HEK293 (cell line): ENCODE measurements around the gene IGBP1.

Experiments used
- HOXC10 ChIP-seq: sonication (generic); formaldehyde crosslinking; IDR thresholded peaks from 2 replicates; pipeline ENCODE4 v1.8.1; 2023; ENCODE audit warnings: mild to moderate bottlenecking, missing genetic modification reagents
- HOXD13 ChIP-seq: sonication (generic); formaldehyde crosslinking; IDR thresholded peaks from 2 replicates; pipeline ENCODE4 v1.8.0; 2022; ENCODE audit warnings: missing genetic modification reagents, borderline replicate concordance
- KLF10 ChIP-seq: fragments of 450-650 bp; IDR thresholded peaks from 2 replicates; pipeline ENCODE4 v1.5.1; 2018; ENCODE audit warnings: missing biosample characterization, mild to moderate bottlenecking, missing genetic modification characterization
- OSR2 ChIP-seq: fragments of 450-650 bp; formaldehyde crosslinking; IDR thresholded peaks from 2 replicates; pipeline ENCODE4 v1.5.1; 2016; ENCODE audit warnings: missing biosample characterization, missing genetic modification characterization
- REPIN1 ChIP-seq: fragments of 450-650 bp; formaldehyde crosslinking; IDR thresholded peaks from 2 replicates; pipeline ENCODE4 v1.5.1; 2017; ENCODE audit warnings: missing biosample characterization, missing genetic modification characterization, low read depth
- YY2 ChIP-seq: fragments of 450-650 bp; formaldehyde crosslinking; IDR thresholded peaks from 2 replicates; pipeline ENCODE4 v1.5.1; 2016; ENCODE audit warnings: missing biosample characterization, missing genetic modification characterization
- ZBTB17 ChIP-seq: fragments of 450-650 bp; formaldehyde crosslinking; IDR thresholded peaks from 2 replicates; pipeline ENCODE4 v1.5.1; 2016; ENCODE audit warnings: missing biosample characterization, missing genetic modification characterization
- ZBTB6 ChIP-seq: fragments of 450-650 bp; formaldehyde crosslinking; IDR thresholded peaks from 2 replicates; pipeline ENCODE4 v1.5.1; 2017; ENCODE audit warnings: missing biosample characterization, missing genetic modification characterization
- ZEB2 ChIP-seq: fragments of 450-650 bp; formaldehyde crosslinking; IDR thresholded peaks from 2 replicates; pipeline ENCODE4 v1.5.1; 2016; ENCODE audit warnings: missing biosample characterization, missing genetic modification characterization
- ZFP3 ChIP-seq: fragments of 450-650 bp; formaldehyde crosslinking; IDR thresholded peaks from 2 replicates; pipeline ENCODE4 v1.5.1; 2016; ENCODE audit warnings: low read depth, missing biosample characterization, missing genetic modification characterization
- ZNF175 ChIP-seq: fragments of 450-650 bp; formaldehyde crosslinking; IDR thresholded peaks from 2 replicates; pipeline ENCODE4 v1.5.1; 2016; ENCODE audit warnings: missing biosample characterization, missing genetic modification characterization
- ZNF211 ChIP-seq: fragments of 450-650 bp; formaldehyde crosslinking; IDR thresholded peaks from 2 replicates; pipeline ENCODE4 v1.5.1; 2016; ENCODE audit warnings: low read depth, missing biosample characterization, missing genetic modification characterization
- ZNF214 ChIP-seq: fragments of 450-650 bp; formaldehyde crosslinking; IDR thresholded peaks from 2 replicates; pipeline ENCODE4 v1.5.1; 2017; ENCODE audit warnings: missing biosample characterization, mild to moderate bottlenecking, missing genetic modification characterization, borderline replicate concordance
- ZNF266 ChIP-seq: fragments of 450-650 bp; formaldehyde crosslinking; IDR thresholded peaks from 2 replicates; pipeline ENCODE4 v1.5.1; 2016; ENCODE audit warnings: missing biosample characterization, missing genetic modification characterization, low read depth
- ZNF280C ChIP-seq: fragments of 450-650 bp; formaldehyde crosslinking; IDR thresholded peaks from 2 replicates; pipeline ENCODE4 v1.5.1; 2016; ENCODE audit warnings: missing biosample characterization, missing genetic modification characterization
- ZNF280D ChIP-seq: fragments of 450-650 bp; formaldehyde crosslinking; IDR thresholded peaks from 2 replicates; pipeline ENCODE4 v1.5.1; 2016; ENCODE audit warnings: missing biosample characterization, missing genetic modification characterization
- ZNF311 ChIP-seq: fragments of 450-650 bp; formaldehyde crosslinking; IDR thresholded peaks from 2 replicates; pipeline ENCODE4 v1.5.1; 2017; ENCODE audit warnings: missing biosample characterization, missing genetic modification characterization, borderline replicate concordance
- ZNF391 ChIP-seq: fragments of 450-650 bp; formaldehyde crosslinking; IDR thresholded peaks from 2 replicates; pipeline ENCODE4 v1.5.1; 2016; ENCODE audit warnings: low read depth, missing biosample characterization, missing genetic modification characterization, borderline replicate concordance
- ZNF501 ChIP-seq: fragments of 450-650 bp; formaldehyde crosslinking; IDR thresholded peaks from 2 replicates; pipeline ENCODE4 v1.5.1; 2016; ENCODE audit warnings: missing biosample characterization, missing genetic modification characterization
- ZNF514 ChIP-seq: fragments of 450-650 bp; formaldehyde crosslinking; IDR thresholded peaks from 2 replicates; pipeline ENCODE4 v1.5.1; 2016; ENCODE audit warnings: missing biosample characterization, missing genetic modification characterization
- ZNF561 ChIP-seq: fragments of 450-650 bp; IDR thresholded peaks from 2 replicates; pipeline ENCODE4 v1.5.1; 2018; ENCODE audit warnings: missing biosample characterization, missing genetic modification characterization, borderline replicate concordance
- ZNF645 ChIP-seq: fragments of 450-650 bp; formaldehyde crosslinking; IDR thresholded peaks from 2 replicates; pipeline ENCODE4; 2016; ENCODE audit warnings: missing biosample characterization, missing genetic modification characterization
- ZNF664 ChIP-seq: fragments of 450-650 bp; formaldehyde crosslinking; IDR thresholded peaks from 2 replicates; pipeline ENCODE4 v1.5.1; 2016; ENCODE audit warnings: missing biosample characterization, missing genetic modification characterization
- ZNF670 ChIP-seq: fragments of 450-650 bp; formaldehyde crosslinking; IDR thresholded peaks from 2 replicates; pipeline ENCODE4 v1.5.1; 2016; ENCODE audit warnings: missing biosample characterization, missing genetic modification characterization, low read depth
- ZNF701 ChIP-seq: fragments of 450-650 bp; formaldehyde crosslinking; IDR thresholded peaks from 2 replicates; pipeline ENCODE4 v1.5.1; 2016; ENCODE audit warnings: missing biosample characterization, missing genetic modification characterization
- ZSCAN16 ChIP-seq: fragments of 450-650 bp; formaldehyde crosslinking; IDR thresholded peaks from 2 replicates; pipeline ENCODE4 v1.5.1; 2016; ENCODE audit warnings: missing biosample characterization, missing genetic modification characterization
- ZSCAN23 ChIP-seq: fragments of 450-650 bp; formaldehyde crosslinking; IDR thresholded peaks from 2 replicates; pipeline ENCODE4 v1.5.1; 2016; ENCODE audit warnings: missing biosample characterization, missing genetic modification characterization
- ZSCAN5A ChIP-seq: fragments of 450-650 bp; formaldehyde crosslinking; IDR thresholded peaks from 2 replicates; pipeline ENCODE4 v1.5.1; 2016; ENCODE audit warnings: missing biosample characterization, missing genetic modification characterization

Gene IGBP1

GRCh38 chrX:70133303-70134115, at the start of gene IGBP1 (continued):
- TF ChIP-seq ZNF175 (tag by site-specific recombination) (no peak), HOXD13 (CRISPR knock-in tag) (no peak), ZNF645 (tag by site-specific recombination) (no peak), ZEB2 (tag by site-specific recombination) (peak; percentile 83), ZNF391 (peak; percentile 14; the same call in 1 of the 2 replicates), REPIN1 (tag by site-specific recombination) (0 out of 2 replicates have a peak, but pooled peaks have one; percentile 83), ZSCAN23 (tag by site-specific recombination) (no peak), ZNF280C (tag by site-specific recombination) (no peak), ZNF311 (no peak), ZNF501 (peak; percentile 69; the same call in 1 of the 2 replicates), ZNF701 (tag by site-specific recombination) (no peak), ZNF670 (tag by site-specific recombination) (no peak), ZNF211 (no peak), ZNF561 (tag by site-specific recombination) (no peak), ZBTB6 (tag by site-specific recombination) (no peak), ZBTB17 (tag by site-specific recombination) (peak; percentile 58), ZSCAN16 (tag by site-specific recombination) (0 out of 2 replicates have a peak, but pooled peaks have one; percentile 64), ZSCAN5A (tag by site-specific recombination) (0 out of 2 replicates have a peak, but pooled peaks have one; percentile 37), YY2 (tag by site-specific recombination) (no peak), OSR2 (tag by site-specific recombination) (no peak), ZNF280D (tag by site-specific recombination) (0 out of 2 replicates have a peak, but pooled peaks have one; percentile 5), ZNF514 (tag by site-specific recombination) (no peak), ZNF664 (tag by site-specific recombination) (no peak), HOXC10 (CRISPR knock-in tag) (no peak), ZNF266 (tag by site-specific recombination) (no peak), ZFP3 (tag by site-specific recombination) (no peak), ZNF214 (tag by site-specific recombination) (no peak), KLF10 (tag by site-specific recombination) (0 out of 2 replicates have a peak, but pooled peaks have one; percentile 25)
